Mammary epithelial cell (primary cell): ENCODE data around the gene RASSF8.

Experiments used
- EZH2 ChIP-seq: IDR thresholded peaks from 2 replicates; pipeline ENCODE4 v1.6.1; 2012; ENCODE audit warnings: low read length, inconsistent platforms, borderline replicate concordance
- TF ChIP-seq, protein P1 (sequence below), 2 donors: IDR thresholded peaks in 1 of 2; conservative IDR thresholded peaks in 1 of 2; 2 replicates each; pipeline ENCODE4 v1.5.1; 2011 to 2012; ENCODE audit warnings: inconsistent platforms in 2 of 2, low read length in 2 of 2, mild to moderate bottlenecking in 2 of 2, control low read depth in 1 of 2, low read depth in 1 of 2; ENCODE audit not compliant: insufficient read depth in 1 of 2; ENCODE audit errors: extremely low read depth in 1 of 2

DNA sequence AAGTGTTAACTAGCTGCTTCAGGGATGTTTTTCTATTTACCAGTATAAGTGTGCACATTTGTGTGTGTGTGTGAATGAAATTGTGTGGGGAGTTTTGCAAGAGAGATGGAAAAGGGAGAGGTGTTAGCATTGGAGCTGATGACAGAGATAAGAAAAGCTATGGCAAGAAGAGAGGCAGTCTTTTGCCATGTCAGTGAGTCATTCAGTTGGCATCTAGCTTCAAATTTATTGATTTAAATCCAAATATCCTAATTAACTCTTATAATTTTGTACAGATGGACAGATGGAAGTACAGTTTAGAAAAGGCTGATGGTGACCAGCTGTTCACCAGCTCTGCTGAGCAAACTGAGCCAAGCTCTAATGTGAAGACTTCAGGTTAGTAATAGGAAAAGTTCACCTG lies 169.7 kb downstream of the RASSF8 start:
- TF ChIP-seq EZH2: no peak
- TF ChIP-seq, protein P1, sequence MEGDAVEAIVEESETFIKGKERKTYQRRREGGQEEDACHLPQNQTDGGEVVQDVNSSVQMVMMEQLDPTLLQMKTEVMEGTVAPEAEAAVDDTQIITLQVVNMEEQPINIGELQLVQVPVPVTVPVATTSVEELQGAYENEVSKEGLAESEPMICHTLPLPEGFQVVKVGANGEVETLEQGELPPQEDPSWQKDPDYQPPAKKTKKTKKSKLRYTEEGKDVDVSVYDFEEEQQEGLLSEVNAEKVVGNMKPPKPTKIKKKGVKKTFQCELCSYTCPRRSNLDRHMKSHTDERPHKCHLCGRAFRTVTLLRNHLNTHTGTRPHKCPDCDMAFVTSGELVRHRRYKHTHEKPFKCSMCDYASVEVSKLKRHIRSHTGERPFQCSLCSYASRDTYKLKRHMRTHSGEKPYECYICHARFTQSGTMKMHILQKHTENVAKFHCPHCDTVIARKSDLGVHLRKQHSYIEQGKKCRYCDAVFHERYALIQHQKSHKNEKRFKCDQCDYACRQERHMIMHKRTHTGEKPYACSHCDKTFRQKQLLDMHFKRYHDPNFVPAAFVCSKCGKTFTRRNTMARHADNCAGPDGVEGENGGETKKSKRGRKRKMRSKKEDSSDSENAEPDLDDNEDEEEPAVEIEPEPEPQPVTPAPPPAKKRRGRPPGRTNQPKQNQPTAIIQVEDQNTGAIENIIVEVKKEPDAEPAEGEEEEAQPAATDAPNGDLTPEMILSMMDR (conservative IDR thresholded peaks at IDR 0.05 in 1 of 2, IDR thresholded peaks at IDR 0.05 in 1 of 2; ENCODE audit: extremely low read depth in 1 of 2, insufficient read depth in 1 of 2, low read depth in 1 of 2, low read length in 2 of 2): no peak
